Measurements from ENCODE around the gene LUC7L3. TPM values are rescaled to one million over a fixed set of nuclear protein-coding genes. Genes with fewer than 3 reads are reported as not detected.

The LUC7L3 gene
- total and polyA plus RNA-seq, 2 of the 13 experiments (the other 11 are each of a cell fraction or from before 2014, with no cell fraction given): 108 to 120 TPM

DNA sequence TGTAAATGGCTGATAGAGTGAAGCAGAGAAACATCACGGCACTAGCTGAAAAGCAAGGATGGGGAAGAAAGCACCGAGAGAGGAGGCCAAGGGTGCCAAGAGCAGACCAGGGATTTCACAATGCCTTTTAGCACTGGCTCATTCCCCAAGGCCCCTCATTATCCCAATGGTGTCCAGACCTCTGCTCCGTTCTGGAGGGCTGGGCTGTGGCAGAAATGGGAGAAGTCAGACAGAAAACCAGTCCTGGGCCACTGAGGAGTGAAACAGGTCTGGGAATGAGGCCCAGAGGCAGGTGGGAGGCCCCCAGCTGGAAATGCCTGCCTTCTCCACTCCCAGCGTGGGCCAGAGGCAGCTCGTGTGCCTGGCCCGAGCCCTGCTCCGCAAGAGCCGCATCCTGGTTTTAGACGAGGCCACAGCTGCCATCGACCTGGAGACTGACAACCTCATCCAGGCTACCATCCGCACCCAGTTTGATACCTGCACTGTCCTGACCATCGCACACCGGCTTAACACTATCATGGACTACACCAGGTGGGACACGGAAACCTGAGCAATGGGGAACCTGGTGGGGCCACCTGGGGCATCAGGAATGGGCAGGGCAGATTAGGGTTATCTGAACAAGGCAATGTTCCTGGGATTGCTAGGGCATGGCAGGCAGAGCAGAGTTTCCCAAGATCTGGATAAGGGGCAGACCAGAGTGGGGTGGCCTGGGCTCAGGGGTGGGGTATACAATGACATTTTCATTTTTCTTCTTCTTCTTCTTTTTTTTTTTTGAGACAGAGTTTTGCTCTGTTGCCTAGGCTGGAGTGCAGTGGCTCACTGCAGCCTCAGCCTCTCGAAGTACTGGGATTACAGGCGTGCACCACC, 32.0 kb upstream of the LUC7L3 start (continued):
- TF ChIP-seq, protein P1, sequence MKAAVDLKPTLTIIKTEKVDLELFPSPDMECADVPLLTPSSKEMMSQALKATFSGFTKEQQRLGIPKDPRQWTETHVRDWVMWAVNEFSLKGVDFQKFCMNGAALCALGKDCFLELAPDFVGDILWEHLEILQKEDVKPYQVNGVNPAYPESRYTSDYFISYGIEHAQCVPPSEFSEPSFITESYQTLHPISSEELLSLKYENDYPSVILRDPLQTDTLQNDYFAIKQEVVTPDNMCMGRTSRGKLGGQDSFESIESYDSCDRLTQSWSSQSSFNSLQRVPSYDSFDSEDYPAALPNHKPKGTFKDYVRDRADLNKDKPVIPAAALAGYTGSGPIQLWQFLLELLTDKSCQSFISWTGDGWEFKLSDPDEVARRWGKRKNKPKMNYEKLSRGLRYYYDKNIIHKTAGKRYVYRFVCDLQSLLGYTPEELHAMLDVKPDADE (CRISPR knock-in tag; IDR thresholded peaks at IDR 0.05): 0 out of 2 replicates have a peak, but pooled peaks have one; percentile 58
- TF ChIP-seq KLF12 (CRISPR knock-in tag; IDR thresholded peaks at IDR 0.05; ENCODE audit: borderline replicate concordance) (peak; percentile 77), HCFC1 (IDR thresholded peaks at IDR 0.05; ENCODE audit: low read depth, low read length) (peak; percentile 26), ZBTB20 (CRISPR knock-in tag; IDR thresholded peaks at IDR 0.05; ENCODE audit: borderline replicate concordance, low read depth) (no peak; the same call in 1 of the 2 replicates), ZSCAN31 (CRISPR knock-in tag; IDR thresholded peaks at IDR 0.05; ENCODE audit: low read depth) (peak; percentile 10; the same call in 1 of the 2 replicates), ZMYM3 (CRISPR knock-in tag; IDR thresholded peaks at IDR 0.05) (peak; percentile 67), AGO2 (optimal IDR thresholded peaks at IDR 0.05; ENCODE audit: low read depth, low read length) (peak; percentile 76), JDP2 (CRISPR knock-in tag; IDR thresholded peaks at IDR 0.05; ENCODE audit: borderline replicate concordance) (no peak; the same call in 1 of the 2 replicates), ZNF75D (CRISPR knock-in tag; IDR thresholded peaks at IDR 0.05; ENCODE audit: borderline replicate concordance) (no peak), FOXK1 (CRISPR knock-in tag; IDR thresholded peaks at IDR 0.05; ENCODE audit: borderline replicate concordance, low read depth) (peak; percentile 24; the same call in 1 of the 2 replicates), MAF1 (CRISPR knock-in tag; IDR thresholded peaks at IDR 0.05; ENCODE audit: borderline replicate concordance) (peak; percentile 36; the same call in 1 of the 2 replicates), ZNF224 (CRISPR knock-in tag; IDR thresholded peaks at IDR 0.05) (peak; percentile 22; the same call in 1 of the 2 replicates), TMF1 (CRISPR knock-in tag; IDR thresholded peaks at IDR 0.05; ENCODE audit: low read depth) (no peak), NFE2L1 (CRISPR knock-in tag; IDR thresholded peaks at IDR 0.05; ENCODE audit: borderline replicate concordance) (0 out of 2 replicates have a peak, but pooled peaks have one; percentile 52), ZBTB8A (CRISPR knock-in tag; IDR thresholded peaks at IDR 0.05; ENCODE audit: borderline replicate concordance, low read depth) (no peak), ZNF263 (CRISPR knock-in tag; IDR thresholded peaks at IDR 0.05) (no peak), NFIB (CRISPR knock-in tag; IDR thresholded peaks at IDR 0.05; ENCODE audit: borderline replicate concordance) (no peak), ZSCAN9 (CRISPR knock-in tag; IDR thresholded peaks at IDR 0.05; ENCODE audit: borderline replicate concordance) (peak; percentile 73; the same call in 1 of the 2 replicates), HNF4G (IDR thresholded peaks at IDR 0.05; ENCODE audit: borderline replicate concordance, low read depth, low read length) (no peak), HNF4G (CRISPR knock-in tag; IDR thresholded peaks at IDR 0.05; ENCODE audit: borderline replicate concordance, low read depth) (no peak)
- TF ChIP-seq, protein P2, sequence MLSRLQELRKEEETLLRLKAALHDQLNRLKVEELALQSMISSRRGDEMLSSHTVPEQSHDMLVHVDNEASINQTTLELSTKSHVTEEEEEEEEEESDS (CRISPR knock-in tag; IDR thresholded peaks at IDR 0.05; ENCODE audit: borderline replicate concordance): 0 out of 2 replicates have a peak, but pooled peaks have one; percentile 84
- TF ChIP-seq, protein P3, sequence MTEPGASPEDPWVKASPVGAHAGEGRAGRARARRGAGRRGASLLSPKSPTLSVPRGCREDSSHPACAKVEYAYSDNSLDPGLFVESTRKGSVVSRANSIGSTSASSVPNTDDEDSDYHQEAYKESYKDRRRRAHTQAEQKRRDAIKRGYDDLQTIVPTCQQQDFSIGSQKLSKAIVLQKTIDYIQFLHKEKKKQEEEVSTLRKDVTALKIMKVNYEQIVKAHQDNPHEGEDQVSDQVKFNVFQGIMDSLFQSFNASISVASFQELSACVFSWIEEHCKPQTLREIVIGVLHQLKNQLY (CRISPR knock-in tag; IDR thresholded peaks at IDR 0.05): no peak
- TF ChIP-seq, protein P4, sequence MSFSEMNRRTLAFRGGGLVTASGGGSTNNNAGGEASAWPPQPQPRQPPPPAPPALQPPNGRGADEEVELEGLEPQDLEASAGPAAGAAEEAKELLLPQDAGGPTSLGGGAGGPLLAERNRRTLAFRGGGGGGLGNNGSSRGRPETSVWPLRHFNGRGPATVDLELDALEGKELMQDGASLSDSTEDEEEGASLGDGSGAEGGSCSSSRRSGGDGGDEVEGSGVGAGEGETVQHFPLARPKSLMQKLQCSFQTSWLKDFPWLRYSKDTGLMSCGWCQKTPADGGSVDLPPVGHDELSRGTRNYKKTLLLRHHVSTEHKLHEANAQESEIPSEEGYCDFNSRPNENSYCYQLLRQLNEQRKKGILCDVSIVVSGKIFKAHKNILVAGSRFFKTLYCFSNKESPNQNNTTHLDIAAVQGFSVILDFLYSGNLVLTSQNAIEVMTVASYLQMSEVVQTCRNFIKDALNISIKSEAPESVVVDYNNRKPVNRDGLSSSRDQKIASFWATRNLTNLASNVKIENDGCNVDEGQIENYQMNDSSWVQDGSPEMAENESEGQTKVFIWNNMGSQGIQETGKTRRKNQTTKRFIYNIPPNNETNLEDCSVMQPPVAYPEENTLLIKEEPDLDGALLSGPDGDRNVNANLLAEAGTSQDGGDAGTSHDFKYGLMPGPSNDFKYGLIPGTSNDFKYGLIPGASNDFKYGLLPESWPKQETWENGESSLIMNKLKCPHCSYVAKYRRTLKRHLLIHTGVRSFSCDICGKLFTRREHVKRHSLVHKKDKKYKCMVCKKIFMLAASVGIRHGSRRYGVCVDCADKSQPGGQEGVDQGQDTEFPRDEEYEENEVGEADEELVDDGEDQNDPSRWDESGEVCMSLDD (CRISPR knock-in tag; IDR thresholded peaks at IDR 0.05; ENCODE audit: borderline replicate concordance): no peak; the same call in 1 of the 2 replicates
